NCI-H345 treated with DMSO at 0.1 percent for 48 hours (cell line): ENCODE data around the gene RNASE7.
"Not testable (repeated sequence)": the region's sequence is repeated elsewhere in the genome, so short reads cannot be mapped to it uniquely, and the experiment has no call there.

Experiments
- DNase-seq: peaks from one replicate; lab custom pipeline; 2025; ENCODE audit not compliant: unreplicated experiment; lab: John Stamatoyannopoulos, UW

RNASE7 gene

DNA sequence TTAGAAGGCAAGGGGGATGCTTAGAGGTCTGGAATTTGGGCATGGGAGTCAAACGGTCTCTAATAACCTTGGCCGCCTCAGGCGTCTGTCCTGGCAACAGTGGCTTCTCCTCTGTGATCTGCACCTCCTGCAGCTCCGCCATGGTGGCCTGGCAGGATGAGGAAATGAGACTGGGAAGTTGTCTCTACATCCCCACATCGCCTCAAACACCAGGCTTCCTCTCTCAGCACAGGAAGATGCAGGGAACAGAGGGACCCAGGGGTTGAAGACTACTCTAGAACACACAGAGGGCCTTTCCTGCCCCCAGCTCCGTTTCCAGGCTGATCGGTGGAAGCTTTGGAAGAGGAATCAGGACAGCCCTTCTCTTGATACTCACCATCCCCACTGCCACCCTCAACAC, 19.0 kb upstream of the RNASE7 start:
- DNase-seq, result no peak

DNA sequence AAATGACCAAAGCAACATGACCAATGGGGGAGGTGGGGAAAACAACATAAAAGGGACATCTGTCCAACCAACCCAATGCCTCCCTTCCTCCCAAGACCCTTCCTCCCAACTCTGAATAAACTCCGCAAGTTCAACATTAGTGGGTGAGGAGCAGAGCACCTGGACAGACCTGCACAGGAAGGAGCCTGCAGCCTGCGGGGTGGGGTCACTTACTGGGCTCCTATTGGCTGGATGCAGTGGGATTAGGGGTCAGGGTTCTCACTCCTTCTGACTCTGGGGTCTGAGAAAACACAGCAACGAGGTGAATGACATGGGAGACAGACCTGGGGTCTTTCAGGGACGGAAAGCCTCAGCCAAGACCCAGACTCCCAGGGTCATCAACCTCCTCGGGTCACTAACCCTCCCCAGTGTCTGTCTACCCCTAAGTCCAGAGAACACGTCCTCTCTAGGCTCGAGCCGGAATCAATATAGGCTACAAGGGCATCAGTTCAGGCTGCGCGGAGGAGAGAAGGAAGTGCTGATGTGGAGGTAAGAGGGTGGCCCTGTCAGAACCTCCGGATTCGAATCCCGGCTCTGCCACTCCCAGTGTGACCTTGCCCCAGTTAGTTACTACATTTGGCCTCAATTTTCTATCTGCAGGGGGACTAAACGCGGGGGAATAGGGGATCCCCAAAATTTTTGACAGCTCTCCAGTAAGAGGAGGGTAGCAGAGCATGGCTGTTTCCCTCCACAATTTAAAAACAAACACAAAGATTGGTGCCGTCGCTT, 18.2 kb upstream of the RNASE7 start:
- no peak for DNase-seq

DNA sequence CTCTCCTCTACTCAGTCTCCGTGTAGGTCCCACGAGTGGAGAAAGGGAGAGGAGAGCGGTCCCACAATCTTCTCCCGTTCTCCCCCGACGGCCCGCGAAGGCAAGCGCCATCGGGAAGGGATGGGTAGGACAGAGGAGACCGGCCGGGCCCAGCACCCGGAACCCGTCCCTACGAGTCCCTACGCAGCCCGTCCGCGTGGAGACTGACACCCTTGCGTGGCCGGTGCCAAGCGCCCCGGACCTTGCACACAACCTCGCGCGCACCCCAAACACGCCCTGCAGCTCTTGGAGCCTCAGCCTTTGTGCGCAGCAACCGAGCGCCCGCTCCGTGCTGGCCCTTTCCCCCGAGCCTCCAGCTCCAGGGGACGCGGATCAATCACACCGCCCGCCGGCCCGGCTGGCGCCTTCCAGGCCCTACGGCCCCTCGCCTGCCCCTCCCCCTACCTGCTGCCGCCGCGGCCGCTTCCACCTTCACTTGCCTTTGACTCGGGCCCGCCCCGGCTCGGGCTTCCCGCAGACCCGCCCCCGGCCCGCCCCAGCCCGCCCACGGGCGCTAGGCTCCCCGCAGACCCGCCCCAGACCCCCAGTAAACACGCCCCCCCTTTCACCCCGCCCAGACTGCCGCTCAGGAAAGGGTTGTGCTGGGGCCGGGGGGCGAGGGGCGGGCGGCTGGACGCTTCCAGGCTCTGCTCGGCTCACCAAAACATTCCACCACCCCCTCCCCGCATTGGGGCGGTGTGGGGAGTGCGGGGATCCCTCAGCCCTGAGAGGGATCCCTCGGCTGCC, 17.4 kb upstream of the RNASE7 start, which contains the start of gene NDRG2:
NDRG2 (minus strand) TSS at position 477 of the 786 bp plus-strand sequence. CDS start 1,746 bp downstream, outside the sequence.
- no peak for DNase-seq

DNA sequence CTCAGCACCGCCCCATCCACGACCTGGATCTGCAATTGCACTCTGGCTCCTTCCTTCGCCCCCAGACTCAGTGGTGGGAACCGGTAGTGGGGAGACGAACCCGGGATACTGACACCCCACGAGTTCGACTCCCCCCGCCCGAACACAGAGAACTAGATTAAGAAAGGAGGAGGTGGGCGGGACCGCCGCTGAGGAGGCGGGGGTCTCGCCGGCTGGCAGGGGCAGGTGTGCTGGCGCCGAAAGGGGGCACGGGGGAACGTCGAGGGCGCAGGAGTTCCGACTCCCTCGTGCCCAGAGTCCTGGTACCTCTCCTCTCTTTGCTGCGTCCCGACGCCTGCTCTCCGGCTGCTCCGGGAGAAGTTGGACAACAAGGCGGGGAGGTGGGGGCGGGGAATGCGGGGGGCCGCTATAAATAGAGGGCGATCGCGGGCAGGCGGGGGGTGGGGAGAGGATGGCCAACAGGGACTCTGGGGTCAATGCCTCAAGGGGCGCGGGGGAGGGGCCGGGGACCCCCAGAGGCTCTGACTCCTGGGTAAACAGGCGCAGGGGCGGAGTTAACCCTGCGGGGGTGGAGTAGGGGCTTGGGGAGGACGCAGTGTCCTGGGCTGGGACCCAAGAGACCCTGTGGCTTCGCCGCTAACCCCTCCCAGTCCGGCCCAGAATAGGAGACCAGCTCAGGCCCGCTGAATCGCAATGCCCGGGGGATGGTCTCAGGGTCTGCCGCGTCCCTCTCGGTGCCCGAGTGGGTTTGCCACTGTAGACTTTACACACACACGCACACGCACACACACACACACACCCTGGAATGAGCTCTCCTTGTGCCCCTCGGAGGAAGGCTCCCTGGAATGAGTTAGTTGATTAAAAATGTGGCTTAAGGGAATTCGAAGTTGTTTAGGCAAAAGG, 16.5 kb upstream of the RNASE7 start:
- no peak for DNase-seq

DNA sequence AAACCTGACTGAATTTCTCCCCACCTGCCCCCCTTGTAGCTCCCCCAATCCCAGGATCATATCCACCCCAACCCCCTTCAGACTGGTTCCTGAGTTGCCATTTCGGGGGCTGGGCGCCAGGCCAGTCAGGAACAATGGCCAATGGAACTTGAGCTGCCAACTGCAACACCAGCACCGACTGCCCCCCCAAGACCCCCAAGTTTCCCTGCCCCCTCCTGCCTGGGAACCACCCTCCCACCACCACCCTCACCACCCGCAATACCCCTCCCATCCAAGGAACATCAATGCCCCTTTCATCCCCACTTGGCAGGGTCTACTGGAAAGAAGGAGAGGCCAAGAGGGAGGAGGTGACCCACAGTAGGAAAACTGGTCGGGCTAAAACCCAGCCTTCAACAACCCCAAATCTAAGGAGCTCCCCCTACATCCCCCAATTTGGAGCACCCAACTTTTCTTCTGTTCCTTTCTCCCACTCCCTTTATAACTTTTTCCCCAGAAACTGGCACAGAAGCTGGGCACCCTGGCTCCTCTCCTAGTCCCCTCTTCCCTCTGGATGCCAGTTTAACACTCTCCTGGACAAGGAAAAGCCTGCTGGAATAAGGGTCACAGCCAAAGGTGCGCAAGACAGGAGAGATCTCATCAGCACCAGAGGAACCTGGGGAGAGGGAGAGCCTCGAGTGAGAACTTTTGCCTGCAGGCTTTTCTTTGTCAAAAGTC, 15.7 kb upstream of the RNASE7 start:
- no peak for DNase-seq

DNA sequence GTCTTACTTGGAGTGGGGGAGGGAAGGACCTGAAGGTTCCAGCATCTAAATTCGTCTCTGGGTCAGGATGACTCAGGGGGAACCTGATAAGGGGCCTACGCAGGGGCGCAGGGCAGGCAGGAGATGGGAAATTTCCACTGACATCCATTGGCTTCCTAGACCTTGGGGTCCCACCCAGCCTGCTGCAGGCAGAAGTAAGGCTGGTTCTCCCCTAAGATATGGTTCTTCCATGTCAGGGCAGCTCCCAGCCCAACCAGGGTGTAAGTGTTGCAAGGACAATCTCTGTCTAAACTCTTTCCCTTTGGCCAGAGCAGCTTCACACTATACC, 15.2 kb upstream of the RNASE7 start:
- DNase-seq, result no peak

DNA sequence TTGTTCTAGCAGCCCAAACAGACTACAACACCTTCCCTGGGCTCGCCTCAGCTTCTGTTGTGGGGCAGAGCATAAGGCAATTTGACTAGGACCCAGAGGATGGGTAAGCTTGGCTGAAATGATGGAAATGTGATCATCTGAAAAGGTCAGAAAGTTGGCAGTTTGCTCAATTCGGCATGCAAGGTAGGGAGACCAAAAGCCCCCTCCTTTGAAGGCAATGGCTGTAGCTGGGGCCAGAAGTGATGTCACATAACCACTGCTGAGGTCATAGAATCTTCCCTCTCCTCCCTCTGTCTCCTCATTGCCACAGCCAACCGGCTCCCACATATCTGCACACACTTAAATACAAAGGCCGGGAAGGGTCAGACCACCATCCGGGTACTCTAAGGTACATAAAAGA, 12.2 kb upstream of the RNASE7 start, which contains the start of gene TPPP2:
TPPP2 (plus strand) TSS at position 301 of the 400 bp plus-strand sequence. CDS start 365 bp downstream, outside the sequence.
- DNase-seq, result no peak

DNA sequence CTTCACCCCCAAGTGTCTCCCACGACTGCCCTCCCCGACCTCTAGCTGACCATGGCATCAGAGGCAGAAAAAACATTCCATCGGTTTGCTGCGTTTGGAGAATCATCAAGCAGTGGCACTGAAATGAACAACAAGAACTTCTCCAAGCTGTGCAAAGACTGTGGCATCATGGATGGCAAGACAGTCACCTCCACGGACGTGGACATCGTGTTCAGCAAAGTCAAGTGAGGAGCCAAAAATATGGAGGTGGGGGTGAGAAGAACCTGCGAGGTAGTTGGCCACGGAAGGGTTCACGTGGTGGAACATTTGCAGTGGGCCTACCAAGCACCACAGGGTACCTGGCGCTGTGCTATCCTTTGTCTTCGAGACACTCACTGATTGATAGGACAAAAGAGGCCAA, 11.6 kb upstream of the RNASE7 start:
- DNase-seq, result no peak

DNA sequence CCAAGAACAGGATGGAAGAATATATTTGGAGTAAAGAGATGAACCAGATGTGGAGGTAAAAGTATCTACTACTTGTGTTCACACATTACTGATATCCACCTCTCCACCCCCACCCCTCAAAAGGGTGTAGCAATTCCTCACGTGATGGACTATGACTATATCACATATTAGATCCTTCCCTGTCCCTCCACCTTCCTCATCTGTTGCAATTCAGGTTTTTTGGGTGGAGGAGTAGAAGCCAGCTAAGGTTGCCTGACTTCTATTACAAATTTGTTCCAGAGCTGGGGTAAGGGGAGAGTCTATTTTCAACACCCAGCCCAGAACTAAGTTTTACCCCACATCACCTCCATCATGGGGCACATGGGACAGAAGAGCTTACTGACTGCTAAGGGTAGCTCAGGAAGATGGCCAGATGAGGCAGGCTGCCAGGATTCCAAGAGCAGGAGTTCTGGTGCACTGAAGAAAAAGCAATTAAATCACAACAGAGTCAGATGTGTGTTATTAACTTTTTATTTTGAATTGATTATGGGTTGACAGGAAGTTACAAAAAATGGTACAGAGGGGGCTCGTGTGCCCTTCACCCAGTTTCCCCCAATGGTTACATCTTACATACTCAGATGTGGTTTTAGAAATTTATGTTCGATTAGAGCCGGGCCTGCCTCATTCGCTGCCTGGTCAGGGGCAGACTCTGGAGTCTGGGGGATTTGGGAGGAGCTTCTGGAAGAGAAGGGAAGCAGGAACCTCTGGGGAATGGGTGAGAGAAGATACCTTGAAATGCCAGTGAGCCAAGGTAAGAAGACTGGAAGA, 9.6 kb upstream of the RNASE7 start:
- no peak for DNase-seq

DNA sequence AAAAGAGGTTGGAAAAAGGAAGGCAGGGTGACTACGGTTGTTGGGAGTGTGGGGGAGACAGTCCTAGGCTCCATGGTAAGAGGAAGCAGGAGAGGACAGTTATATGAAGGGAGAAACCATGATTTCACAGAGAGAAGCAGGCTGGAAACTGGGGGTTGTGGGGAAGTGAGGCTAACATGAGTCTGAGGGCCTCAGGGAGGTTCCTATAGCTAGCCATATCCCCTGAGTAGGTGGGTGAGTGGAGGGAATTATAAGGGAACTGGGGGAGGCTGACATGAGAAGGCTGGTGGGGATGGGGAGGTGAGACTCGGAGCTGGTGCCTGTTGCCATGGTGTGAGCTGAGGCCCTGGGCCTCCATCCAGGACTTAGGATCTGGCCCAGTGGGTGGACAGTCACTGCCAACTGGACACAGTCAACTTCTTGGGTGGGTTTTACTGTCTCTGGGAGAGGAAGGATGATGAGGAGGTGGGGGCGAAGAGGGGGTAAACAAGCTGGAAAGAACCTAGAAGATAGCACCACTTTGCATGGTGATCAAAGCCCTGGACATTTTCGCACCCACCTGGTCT, 8.9 kb upstream of the RNASE7 start:
- no peak for DNase-seq

DNA sequence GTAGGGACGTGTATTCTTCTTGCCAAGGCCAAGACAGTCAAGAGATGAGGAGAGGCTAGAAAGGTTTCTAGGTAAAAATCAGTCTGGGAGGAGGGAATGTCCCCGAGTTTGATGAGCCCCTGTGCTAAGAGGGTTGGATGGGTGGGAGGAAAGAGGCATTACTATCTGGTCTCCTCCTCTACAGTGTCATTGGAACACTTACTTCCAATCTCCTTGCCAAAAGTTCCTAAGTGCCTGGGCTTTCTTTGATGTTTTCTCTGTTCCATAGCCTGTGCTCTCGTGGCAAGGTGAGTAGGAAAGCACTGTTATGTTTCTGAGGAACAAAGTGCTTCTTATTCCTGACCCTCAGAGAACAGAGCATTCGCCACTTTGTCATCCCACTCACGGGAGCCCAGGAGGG, 7.5 kb upstream of the RNASE7 start, which contains the start of gene RNASE13:
RNASE13 (minus strand) TSS at position 101 of the 400 bp plus-strand sequence. CDS start 519 bp downstream, outside the sequence.
- DNase-seq, result no peak

DNA sequence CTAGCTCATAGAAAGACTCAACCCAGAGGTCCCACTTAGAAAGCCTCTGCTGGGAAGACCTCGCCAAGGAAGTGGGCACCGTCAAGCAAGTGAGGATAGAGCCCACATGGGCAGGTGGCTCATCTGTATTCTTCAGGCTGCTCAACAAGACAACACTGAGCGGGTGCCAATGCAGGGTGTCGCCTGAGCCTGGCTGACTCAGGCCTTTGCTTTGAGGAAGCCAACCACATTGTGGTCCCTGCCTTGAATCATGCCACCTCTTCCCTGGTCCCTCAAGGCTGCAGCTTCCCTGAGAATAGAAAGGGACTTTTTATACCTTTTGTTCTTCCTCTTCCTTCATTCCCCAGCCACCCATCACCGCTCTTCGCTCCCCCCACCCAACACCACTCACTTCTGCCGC, 5.4 kb upstream of the RNASE7 start:
- DNase-seq, result no peak

DNA sequence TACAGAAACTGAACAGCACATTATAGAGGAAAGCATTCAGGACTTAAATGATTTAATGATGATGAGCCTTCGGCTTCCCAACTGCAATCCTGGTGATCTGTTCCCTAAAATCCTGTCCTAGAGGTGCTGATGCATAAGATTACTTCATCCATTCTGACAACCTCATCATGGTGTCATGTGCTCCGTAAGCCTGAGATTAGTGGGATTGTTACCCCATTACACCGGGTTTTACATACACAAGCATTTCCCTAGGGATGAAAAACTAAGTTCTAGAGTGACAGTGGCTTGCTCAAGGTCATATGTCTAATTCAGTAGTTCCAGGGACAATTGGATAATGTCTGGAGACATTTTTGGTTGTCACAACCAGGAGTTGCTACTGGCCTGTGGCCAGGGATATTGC, 5.0 kb upstream of the RNASE7 start:
- DNase-seq, result no peak

DNA sequence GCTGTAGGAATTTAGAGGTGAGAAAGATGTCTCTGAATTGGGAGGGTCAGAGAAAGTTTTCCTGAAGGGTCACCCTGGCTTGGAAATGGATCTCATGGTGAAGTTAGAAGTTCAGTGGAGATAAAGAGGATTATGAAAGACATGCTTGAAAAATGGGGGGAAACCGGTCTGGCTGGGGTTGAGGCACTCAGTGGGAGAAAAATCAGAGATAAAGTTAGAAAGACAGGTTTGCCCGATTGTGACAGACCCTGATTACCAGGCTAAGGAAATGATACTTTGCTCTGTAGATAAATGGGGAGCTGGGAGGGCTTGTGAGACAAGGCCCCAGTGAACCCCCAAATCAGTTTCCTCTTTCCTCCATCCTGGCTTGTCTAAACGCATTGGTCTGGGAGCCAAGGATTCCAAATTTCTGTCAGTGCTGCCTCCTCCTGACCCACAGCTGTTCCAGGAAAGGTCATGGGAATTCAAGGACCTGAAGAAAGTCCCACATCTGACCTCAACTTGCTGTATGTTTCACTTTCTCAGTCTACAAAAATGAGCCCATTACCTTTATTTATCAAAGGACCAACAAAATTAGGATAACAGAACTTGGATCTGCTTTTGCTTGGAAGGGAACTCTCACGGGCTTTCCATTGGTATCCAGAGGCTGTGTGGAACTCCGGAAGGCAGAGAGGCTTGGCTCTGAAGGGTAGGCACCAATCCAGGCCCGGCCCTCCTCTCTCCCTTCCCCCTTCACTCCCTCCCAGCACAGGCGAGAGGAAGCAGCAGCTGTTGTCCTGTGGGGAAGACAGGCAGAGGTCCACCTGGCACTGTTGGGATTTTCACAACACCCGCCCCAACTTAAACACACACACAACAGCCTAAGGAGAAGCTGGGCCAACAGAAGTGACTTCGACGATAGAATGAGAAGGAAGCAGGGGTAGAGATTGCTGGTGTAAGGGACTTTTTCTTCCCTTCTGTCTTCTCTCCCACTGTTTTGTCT, 3.4 kb upstream of the RNASE7 start:
- no peak for DNase-seq

DNA sequence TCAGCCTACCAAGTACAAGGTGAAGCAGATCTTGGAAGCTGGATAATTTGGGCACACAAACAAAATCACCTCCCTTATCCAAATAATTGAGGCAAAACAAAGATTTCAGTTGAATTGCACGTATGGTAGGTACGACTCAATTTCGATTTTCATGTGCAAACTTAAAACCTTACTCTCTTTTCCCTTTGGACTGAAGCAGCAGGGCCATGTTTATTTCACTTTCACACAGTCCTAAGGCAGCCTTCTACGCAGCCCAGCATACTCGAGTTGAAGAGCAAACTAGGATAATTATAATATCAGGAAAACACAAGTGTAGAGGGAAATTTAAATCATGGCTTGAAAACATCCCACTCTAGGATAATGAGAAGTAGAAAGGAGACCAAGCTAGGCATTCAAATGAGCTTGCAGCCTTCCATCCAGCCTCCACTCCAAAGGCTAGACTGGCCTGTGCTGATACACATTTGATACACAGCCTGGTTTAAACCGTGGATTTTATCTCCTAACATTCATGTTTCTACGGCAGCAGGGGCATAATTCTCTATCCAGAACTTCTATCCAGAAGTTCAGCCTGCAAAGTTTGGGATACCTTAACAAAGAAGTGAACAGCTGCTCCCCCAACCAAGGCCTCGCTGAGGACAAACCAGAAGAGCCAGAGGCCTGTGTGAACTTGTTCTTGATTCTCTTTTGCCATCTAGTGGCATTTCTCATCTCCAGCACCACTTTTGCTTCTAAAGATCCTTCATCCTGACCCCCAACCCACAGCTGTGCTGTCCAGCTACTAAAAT, 2.4 kb upstream of the RNASE7 start:
- DNase-seq, result no peak

DNA sequence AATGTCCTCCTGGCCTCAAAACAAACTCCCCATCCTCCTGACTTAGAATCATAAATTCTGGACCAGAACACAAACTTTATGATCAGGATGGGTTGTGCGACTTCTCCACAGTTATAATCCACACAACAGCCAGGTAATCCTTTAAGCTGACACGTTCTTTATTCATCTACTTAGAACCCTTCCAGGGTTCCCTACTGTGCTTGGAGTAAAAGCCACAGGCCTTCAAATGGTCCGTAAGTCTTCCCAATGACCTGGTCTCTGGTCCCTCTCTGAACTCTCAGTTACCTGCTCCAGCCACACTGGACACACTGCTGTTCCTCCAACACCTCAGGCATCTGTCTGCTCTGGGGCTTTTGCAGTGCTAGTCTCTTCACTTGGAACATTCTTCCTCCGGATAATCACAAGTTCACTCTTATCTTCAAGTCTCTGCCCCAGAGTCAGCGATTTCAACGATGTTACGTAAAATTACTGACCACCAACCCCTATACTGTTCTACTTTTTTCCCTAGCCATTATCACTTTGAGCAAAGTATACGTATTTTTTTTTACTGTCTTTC, 1.7 kb upstream of the RNASE7 start:
- DNase-seq, result no peak

DNA sequence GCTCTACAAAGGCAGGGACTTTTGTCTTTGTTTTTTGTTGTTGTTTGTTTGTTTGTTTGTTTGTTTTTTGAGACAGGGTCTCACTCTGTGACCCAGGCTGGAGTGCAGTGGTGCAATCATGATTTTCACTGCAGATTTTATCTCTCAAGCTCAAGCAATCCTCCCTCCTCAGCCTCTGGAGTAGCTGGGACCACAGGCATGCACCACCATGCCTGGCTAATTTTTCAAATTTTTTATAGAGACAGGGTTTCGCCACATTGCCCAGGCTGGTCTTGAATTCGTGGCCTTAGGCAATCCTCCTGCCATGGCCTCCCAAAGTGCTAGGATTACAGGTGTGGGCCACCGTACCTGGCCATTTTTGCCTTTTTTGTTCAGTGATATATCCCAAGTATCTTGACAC, 1.2 kb upstream of the RNASE7 start:
- DNase-seq, result not testable (repeated sequence)
